Endothelial cell of umbilical vein (primary cell): ENCODE data around the gene PLPPR2. TPM values are rescaled to one million over a fixed set of nuclear protein-coding genes. Genes with fewer than 3 reads are reported as not detected.
A peak's percentile ranks its signal among the peaks of the same experiment; 100 is the strongest.

ENCODE experiments used
- BruUV-seq: library from RNA; stranded (reverse); fragments of 400-500 nt; replicated peaks from 2 replicates; lab custom pipeline; 2021; lab: Mats Ljungman, UMichigan
- CTCF ChIA-PET: fragments of 300-600, 350-600 bp; sonication (Branson Sonifier 250); formaldehyde crosslinking; loops from one replicate; lab custom pipeline; 2021; ENCODE audit warnings: antibody characterized with exemption, inconsistent platforms; lab: Charles Lee
- POLR2A ChIA-PET: fragments of 300-600, 350-600 bp; sonication (Branson Sonifier 250); formaldehyde crosslinking; loops from one replicate; lab custom pipeline; 2021; ENCODE audit warnings: antibody characterized with exemption, inconsistent platforms; lab: Charles Lee
- DNase-seq: peaks from one replicate; pipeline ENCODE4 v3.0.0-alpha.2; 2011; ENCODE audit warnings: low read depth, low spot score
- FAIRE-seq: peaks from 2 replicates; lab custom pipeline; 2011; peaks lifted over from hg19 to GRCh38; lab: Jason Lieb, UNC
- H2AFZ ChIP-seq: 2 replicates; pipeline ENCODE4 v1.6.0; 2012; ENCODE audit warnings: low read depth, low read length, control low read depth, inconsistent platforms
- H3K27ac ChIP-seq: 2 replicates; pipeline ENCODE4 v1.5.1; 2011; ENCODE audit warnings: low read depth, mild to moderate bottlenecking, control low read depth, low read length, moderate library complexity; ENCODE audit not compliant: insufficient read depth
- H3K27me3 ChIP-seq, 2 experiments: 2 replicates each; pipeline versions ENCODE4 v1.6.0 to v1.6.1; 2011; ENCODE audit warnings: low read length in 2 of 2, mixed read lengths in 1 of 2; ENCODE audit not compliant: control insufficient read depth in 2 of 2, insufficient read depth in 2 of 2
- H3K36me3 ChIP-seq, 2 experiments: 2 replicates in 1 of 2; 3 replicates in 1 of 2; pipeline ENCODE4 v1.5.1; 2011; ENCODE audit warnings: low read length in 2 of 2, mild to moderate bottlenecking in 1 of 2, moderate library complexity in 1 of 2; ENCODE audit not compliant: control insufficient read depth in 2 of 2, insufficient read depth in 2 of 2; ENCODE audit errors: extremely low read depth in 1 of 2
- H3K4me1 ChIP-seq: 3 replicates; pipeline ENCODE4 v1.5.1; 2011; ENCODE audit warnings: mild to moderate bottlenecking, low read length; ENCODE audit not compliant: control insufficient read depth, insufficient read depth; ENCODE audit errors: extremely low read depth
- H3K4me2 ChIP-seq: 2 replicates; pipeline ENCODE4 v1.6.1; 2011; ENCODE audit warnings: low read length, control low read depth, mixed read lengths; ENCODE audit not compliant: insufficient read depth
- H3K4me3 ChIP-seq, 3 experiments: fragments of 200-600 bp in 1 of 3; sonication (generic), shearing (Covaris generic) in 1 of 3; replicated peaks in 1 of 3; 2 replicates each; pipeline ENCODE4 v1.5.1; 2011 to 2016; ENCODE audit warnings: control low read depth in 3 of 3, low read length in 3 of 3, mild to moderate bottlenecking in 2 of 3, inconsistent platforms in 1 of 3, low read depth in 1 of 3, moderate library complexity in 1 of 3; ENCODE audit not compliant: insufficient read depth in 1 of 3
- H3K79me2 ChIP-seq: 2 replicates; pipeline ENCODE4 v1.6.0; 2012; ENCODE audit warnings: low read length, inconsistent platforms; ENCODE audit not compliant: control insufficient read depth, insufficient read depth
- H3K9ac ChIP-seq: replicated peaks from 2 replicates; pipeline ENCODE3; 2011; ENCODE audit warnings: low read length, control low read depth; ENCODE audit not compliant: insufficient read depth; ENCODE audit errors: extremely low read depth
- H3K9me1 ChIP-seq: replicated peaks from 3 replicates; pipeline ENCODE4 v1.6.0; 2011; ENCODE audit warnings: mild to moderate bottlenecking, low read length; ENCODE audit not compliant: control insufficient read depth, insufficient read depth; ENCODE audit errors: extremely low read depth
- H3K9me3 ChIP-seq: replicated peaks from 2 replicates; pipeline ENCODE4 v1.5.1; 2012; ENCODE audit warnings: low read length, inconsistent platforms; ENCODE audit not compliant: control insufficient read depth, insufficient read depth
- H4K20me1 ChIP-seq: replicated peaks from 2 replicates; pipeline ENCODE3; 2011; ENCODE audit warnings: mild to moderate bottlenecking, low read length; ENCODE audit not compliant: control insufficient read depth, insufficient read depth; ENCODE audit errors: extremely low read depth
- CTCF ChIP-seq, 2 donors: IDR thresholded peaks; 1 replicate in 1 of 2; 2 replicates in 1 of 2; pipeline ENCODE4 v1.5.1; 2011; ENCODE audit warnings: low read length in 2 of 2, mild to moderate bottlenecking in 2 of 2, moderate library complexity in 2 of 2, control low read depth in 1 of 2, inconsistent platforms in 1 of 2, low read depth in 1 of 2; ENCODE audit not compliant: insufficient read depth in 1 of 2; ENCODE audit errors: extremely low read depth in 1 of 2
- EZH2 ChIP-seq: IDR thresholded peaks from 2 replicates; pipeline ENCODE4 v1.6.1; 2012; ENCODE audit warnings: borderline replicate concordance, low read depth, mild to moderate bottlenecking, moderate library complexity, low read length, inconsistent platforms; ENCODE audit not compliant: severe bottlenecking
- FOS ChIP-seq: IDR thresholded peaks from 2 replicates; pipeline ENCODE4 v1.6.1; 2011; ENCODE audit warnings: mild to moderate bottlenecking, low read length, moderate library complexity, borderline replicate concordance; ENCODE audit not compliant: insufficient read depth
- GATA2 ChIP-seq: IDR thresholded peaks from 2 replicates; pipeline ENCODE4 v1.7.0; 2011; ENCODE audit warnings: low read depth, mild to moderate bottlenecking, moderate library complexity, mixed read lengths, low read length; ENCODE audit not compliant: insufficient read length, insufficient read depth
- JUN ChIP-seq: IDR thresholded peaks from 2 replicates; pipeline ENCODE4 v1.6.1; 2011; ENCODE audit warnings: borderline replicate concordance, low read depth; ENCODE audit not compliant: insufficient read length, insufficient read depth
- MAX ChIP-seq: IDR thresholded peaks from 2 replicates; pipeline ENCODE4 v1.6.1; 2011; ENCODE audit not compliant: insufficient read depth, insufficient read length
- MYC ChIP-seq: IDR thresholded peaks from one replicate; pipeline ENCODE4 v1.6.1; 2011; ENCODE audit warnings: mild to moderate bottlenecking, low read depth, low read length
- POLR2A ChIP-seq: IDR thresholded peaks from 2 replicates; pipeline ENCODE4 v1.6.1; 2012; ENCODE audit warnings: low read depth, mild to moderate bottlenecking, control low read depth, low read length
- POLR2AphosphoS5 ChIP-seq: IDR thresholded peaks from 2 replicates; pipeline ENCODE4 v1.6.1; 2012; ENCODE audit warnings: low read depth, mild to moderate bottlenecking, control low read depth, low read length, moderate library complexity; ENCODE audit not compliant: insufficient read depth
- dilution Hi-C: fragments of 300-500 bp; cut with MboI; formaldehyde crosslinking; loops from one replicate; pipeline ENCODE4 v1.15.0; 2019; ENCODE audit warnings: low sequenced_read_pairs; ENCODE audit not compliant: extremely low pct_ligation_motif_present
- intact Hi-C: fragments of 100-400 bp; cut with micrococcal nuclease; formaldehyde crosslinking; loops from one replicate; pipeline ENCODE4 v1.10.0; 2022
- polyA plus RNA-seq, 4 experiments: library from polyadenylated mRNA; depleted of rRNA in 3 of 4; stranded (reverse) in 3 of 4; unstranded in 1 of 4; fragments of >200 nt; gene quantifications; 2 replicates each; pipeline versions ENCODE4 v1.2.1 to v1.2.3, GENCODE V29; 2011 to 2012; ENCODE audit warnings: missing spikeins in 1 of 4
- total RNA-seq: library from RNA; stranded (reverse); gene quantifications from 2 replicates; pipeline ENCODE4 v1.2.3, GENCODE V29; 2021

PLPPR2 gene
- total and polyA plus RNA-seq, 2 donors (not counting 3 experiments of a cell fraction or from before 2014, with no cell fraction given) = 23.7 to 28.7 TPM

GRCh38 chr19:11338569-11339253, 16.5 kb upstream of the PLPPR2 start:
- TF ChIP-seq FOS (no peak), POLR2AphosphoS5 (no peak), MAX (no peak), POLR2A (no peak), GATA2 (no peak), MYC (no peak), EZH2 (no peak), JUN (no peak), CTCF (IDR thresholded peaks at IDR 0.05; ENCODE audit: extremely low read depth in 1 of 2, insufficient read depth in 1 of 2, low read depth in 1 of 2, low read length in 2 of 2) (no peak)
- Histone ChIP-seq H4K20me1 (no peaks in the 10 kb centered on the region), H3K4me2 (peak overlapping the region; percentile 83), H3K9ac (no peak overlapping the region), H3K27ac (no peak overlapping the region), H3K4me1 (peaks cover 11% of the 10 kb centered on the region), H3K79me2 (no peaks in the 10 kb centered on the region), H3K9me3 (no peaks in the 10 kb centered on the region), H3K27me3 (no peaks in the 10 kb centered on the region), H3K9me1 (no peaks in the 10 kb centered on the region), H3K4me3 (peak overlapping the region; percentile 43 to 91 (median 52)), H2AFZ (peak overlapping the region; percentile 70), H3K36me3 (peaks cover 0 to 14% of the 10 kb centered on the region in 2 experiments)
- ChIA-PET POLR2A (no interaction called here), CTCF (interaction anchor here (1.0 to 2.2 kb wide), 6 partner anchors 14 to 68 kb away, joined by 3 to 23 read pairs (median 5); partner anchors contain the start of gene SWSAP1)
- FAIRE-seq (no peak), DNase-seq (no peak)
- BruUV-seq = no TSS peak
- intact Hi-C loops = loop anchor here (1.0 to 2.0 kb wide), 2 partner anchors 36 to 44 kb away; partner anchors contain the start of gene SWSAP1
- dilution Hi-C loops = no loop called here
